HG03196 (cell line): ENCODE measurements around the gene ALLC.

Experiments
- ATAC-seq: cut with Tn5 transposase; IDR thresholded peaks from one replicate; pipeline ENCODE4 v1.9.1; 2021; ENCODE audit not compliant: unreplicated experiment

ALLC gene

DNA sequence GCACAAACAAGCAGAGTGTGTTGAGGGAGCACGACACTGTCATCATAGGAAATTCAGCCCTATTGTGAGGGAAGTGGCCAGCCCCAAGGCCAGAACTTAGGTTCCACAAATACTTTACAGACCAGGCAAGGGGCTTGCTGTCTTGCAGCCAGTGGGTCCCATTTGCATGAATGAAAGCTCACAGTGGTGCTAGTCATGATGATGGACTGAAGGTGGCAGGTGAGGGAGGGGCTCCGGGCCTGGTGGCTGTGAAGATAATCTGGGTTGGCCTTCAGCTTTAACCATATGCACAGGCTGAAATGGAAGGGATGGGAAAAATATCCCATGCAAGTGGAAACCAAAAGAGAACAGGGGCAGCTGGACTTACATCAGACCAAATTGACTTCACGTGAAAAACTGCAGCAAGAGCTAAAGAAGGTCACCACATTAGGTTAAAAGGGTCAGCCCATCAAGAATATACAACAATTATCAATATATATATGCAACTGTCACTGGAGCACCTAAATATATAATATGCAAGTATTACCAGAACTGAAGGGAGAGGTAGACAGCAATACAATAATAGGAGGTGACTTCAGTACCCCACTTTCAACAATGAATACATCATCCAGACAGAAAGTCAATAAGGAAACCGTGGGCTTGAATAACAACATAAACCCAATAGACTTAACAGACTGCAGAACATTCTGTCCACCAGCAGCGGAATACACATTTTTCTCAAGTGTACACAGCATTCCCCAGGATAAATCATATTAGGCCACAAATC, 84.9 kb downstream of the ALLC start:
- ATAC-seq, result no peak

DNA sequence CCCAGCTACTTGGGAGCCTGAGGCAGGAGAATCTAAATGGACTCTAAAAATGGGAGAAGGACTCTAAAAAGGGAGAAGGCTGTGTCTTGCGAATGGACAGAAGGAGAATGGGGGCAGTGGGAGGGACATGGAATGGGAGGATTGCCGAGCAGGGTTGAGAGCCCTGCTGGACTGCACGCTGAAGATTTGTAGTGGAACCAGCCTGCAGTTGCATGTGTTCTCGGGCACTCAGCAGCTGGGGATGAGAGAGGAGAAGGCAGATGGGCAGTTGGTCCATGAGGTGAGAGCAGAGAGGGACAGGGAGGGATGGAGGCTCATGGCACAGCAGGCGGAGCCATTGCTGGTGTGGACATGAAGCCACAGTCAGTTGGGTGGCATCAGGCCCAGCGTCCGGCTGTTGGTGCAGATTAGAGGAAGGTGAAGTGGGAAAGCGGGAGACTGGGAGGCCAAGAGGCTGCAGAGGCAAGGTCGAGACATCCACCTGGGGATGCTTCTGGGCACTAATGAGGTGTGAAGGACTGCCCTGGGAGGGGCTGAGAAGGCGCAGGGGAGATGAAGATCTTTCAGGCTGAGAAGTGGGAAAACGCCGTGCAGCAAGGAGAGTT, 86.1 kb downstream of the ALLC start:
- no peak for ATAC-seq

DNA sequence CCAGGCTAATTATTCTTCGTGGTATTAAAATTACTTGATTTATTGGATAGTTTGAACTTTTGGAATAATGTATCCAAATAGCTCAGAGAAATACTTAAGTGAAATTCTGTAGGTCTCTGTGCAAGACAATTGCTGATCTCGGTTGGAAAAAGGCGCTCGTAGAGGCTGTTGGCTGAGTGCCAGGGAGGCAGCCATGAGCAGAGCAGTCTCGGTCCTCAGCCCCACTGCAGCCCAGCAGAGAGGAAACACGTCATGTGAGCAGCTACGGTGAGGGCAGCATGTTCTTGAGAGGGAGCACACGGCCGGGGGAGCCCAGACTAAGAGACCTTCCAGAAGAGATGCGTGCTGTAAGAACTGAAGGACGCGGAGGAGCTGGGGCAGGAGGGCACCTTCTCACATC, 87.9 kb downstream of the ALLC start:
- ATAC-seq, result no peak

DNA sequence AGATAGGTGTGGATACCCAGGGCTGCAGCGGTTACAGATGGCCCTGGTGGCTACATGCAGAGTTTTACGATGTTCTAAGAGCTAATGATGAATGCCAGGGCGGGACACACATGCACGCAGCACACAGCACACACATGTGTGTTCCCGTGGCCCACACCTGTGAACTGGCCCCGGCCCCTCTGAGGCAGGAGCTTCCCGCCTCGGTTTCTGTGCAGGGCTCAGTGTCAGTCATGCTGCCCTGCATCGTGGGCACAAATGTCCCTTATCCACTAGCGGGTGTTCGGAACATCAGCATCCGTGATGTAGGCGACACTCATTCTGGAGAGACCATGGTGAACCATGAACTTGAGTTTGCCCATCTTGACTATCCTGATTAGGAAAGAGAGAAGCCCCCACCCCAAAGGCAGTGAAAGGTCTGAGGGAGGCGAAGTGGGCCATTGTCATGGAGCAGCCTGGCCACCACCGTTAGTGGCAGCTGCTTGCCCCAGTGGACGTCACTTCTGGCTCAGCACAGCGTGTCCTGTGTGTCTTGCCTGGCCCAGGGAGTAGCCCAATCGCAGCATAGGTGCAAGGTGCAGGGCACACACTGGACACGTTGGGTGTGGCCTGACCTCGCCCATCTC, 89.1 kb downstream of the ALLC start:
- ATAC-seq, result no peak

DNA sequence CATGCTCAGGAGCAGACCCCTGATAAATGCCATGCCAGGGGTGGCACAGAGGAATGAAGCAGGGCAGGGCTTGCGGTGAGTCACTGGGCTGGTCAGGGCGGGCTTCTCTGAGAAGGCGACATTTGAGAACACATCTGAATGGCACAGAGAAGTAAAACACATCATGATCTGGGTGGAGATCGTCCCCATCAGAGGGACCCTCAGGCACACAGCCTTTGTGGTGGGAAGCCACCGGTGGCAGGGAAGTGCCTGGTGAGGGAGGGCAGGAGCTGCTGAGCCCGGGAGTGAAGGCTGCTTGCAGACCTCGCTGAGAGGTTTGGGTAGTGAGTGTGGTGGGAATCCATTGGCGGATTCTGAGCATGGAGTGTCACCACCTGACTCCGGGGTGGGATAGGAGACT, 89.8 kb downstream of the ALLC start:
- no peak for ATAC-seq

DNA sequence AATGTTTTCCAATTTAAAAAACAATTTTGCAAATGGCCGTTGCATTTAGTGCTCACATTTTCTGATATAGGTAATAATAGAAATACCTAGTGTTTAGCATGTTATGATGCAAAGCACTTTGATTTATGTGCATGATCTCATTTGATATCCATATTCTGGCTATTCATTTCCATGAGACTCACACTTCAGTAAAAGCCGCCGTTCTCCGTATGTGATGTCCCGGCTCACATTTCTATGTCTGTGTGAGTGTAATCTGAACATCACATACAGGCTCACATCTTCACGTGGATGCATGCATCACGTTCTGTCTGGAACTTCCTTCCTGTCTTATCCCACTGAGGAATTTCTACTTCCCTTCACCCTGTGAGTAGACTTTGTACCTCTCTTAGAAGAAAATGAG, 91.2 kb downstream of the ALLC start:
- no peak for ATAC-seq

DNA sequence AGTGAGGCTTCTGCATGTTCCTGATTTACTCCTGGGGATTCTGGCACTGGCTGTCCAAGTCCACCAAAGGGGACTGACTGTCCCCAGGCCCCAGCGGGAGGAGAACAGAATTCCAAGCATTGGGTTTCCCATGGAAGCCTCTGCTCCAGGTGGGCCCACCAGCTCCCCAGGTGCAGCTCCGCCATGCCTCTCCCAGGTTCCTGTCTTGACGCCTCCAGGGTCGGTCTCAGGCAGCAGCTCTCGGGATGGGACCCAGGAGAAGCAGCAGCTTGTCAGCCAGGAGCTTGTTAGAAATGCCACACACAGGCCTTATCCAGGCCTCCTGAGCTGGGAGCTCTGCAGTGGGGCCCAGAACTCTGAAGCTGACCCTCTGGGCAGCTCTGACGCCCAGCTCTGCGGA, 93.3 kb downstream of the ALLC start:
- no peak for ATAC-seq

DNA sequence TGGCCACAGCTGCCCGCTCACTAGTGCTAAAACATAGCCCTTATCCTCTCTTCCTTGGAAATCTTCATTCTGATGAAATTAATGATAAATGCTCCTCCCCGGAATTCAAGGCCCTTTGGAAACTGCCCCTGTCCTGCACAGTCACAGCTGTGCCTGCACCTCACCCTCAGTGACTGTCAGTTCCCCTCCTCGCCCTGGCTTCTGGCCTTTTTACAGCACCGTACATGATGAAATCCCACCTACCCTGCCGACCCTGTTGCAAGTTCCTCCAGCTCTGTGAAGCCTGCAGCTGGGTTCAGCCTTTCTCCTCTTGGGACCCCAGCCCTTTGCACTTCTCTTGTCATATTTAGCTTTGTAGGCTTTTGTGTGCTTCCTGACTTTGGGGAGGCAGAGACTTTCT, 93.8 kb downstream of the ALLC start:
- no peak for ATAC-seq
